DOHH2 (cell line): ENCODE measurements around the gene UBE2L6.

Experiments used
- EZH2phosphoT487 ChIP-seq: fragments of 200-600 bp; sonication (generic); IDR thresholded peaks from 2 replicates; pipeline ENCODE4 v1.6.1; 2017; ENCODE audit warnings: borderline replicate concordance, mild to moderate bottlenecking, antibody characterized with exemption, low read length, moderate library complexity, mixed read lengths
- TF ChIP-seq, protein P1 (sequence below): fragments of 200-600 bp; sonication (generic); IDR thresholded peaks from one replicate; pipeline ENCODE4 v1.5.1; 2014; ENCODE audit warnings: antibody characterized with exemption, mild to moderate bottlenecking, low read depth, low read length; ENCODE audit not compliant: poor library complexity, severe bottlenecking

DNA sequence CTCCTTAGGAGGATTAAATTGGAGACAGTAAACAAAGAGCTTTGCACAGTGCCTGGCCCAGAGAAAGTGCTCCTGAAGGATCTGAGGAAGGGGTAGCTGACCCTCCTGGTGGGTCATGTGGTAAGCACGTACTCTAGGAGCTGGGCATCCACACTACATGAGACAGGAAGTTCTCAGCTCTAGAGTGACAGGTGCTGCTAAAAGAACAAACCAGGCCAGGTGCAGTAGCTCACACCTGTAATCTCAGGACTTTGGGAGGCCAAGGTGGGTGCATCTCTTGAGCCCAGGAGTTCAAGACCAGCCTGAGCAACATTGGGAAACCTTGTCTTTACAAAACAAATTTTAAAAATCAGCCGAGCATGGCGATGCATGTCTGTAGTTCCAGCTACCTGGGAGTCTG, 65.1 kb downstream of the UBE2L6 start:
- TF ChIP-seq, protein P1, sequence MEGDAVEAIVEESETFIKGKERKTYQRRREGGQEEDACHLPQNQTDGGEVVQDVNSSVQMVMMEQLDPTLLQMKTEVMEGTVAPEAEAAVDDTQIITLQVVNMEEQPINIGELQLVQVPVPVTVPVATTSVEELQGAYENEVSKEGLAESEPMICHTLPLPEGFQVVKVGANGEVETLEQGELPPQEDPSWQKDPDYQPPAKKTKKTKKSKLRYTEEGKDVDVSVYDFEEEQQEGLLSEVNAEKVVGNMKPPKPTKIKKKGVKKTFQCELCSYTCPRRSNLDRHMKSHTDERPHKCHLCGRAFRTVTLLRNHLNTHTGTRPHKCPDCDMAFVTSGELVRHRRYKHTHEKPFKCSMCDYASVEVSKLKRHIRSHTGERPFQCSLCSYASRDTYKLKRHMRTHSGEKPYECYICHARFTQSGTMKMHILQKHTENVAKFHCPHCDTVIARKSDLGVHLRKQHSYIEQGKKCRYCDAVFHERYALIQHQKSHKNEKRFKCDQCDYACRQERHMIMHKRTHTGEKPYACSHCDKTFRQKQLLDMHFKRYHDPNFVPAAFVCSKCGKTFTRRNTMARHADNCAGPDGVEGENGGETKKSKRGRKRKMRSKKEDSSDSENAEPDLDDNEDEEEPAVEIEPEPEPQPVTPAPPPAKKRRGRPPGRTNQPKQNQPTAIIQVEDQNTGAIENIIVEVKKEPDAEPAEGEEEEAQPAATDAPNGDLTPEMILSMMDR = no peak
- no peak for TF ChIP-seq EZH2phosphoT487
